Endothelial cell of umbilical vein (primary cell): Measurements from ENCODE around the gene MGME1. TPM values are rescaled to one million over a fixed set of nuclear protein-coding genes. Genes with fewer than 3 reads are reported as not detected.

Experiments used
- BruUV-seq: library from RNA; stranded (reverse); fragments of 400-500 nt; replicated peaks from 2 replicates; lab custom pipeline; 2021; lab: Mats Ljungman, UMichigan
- CTCF ChIA-PET: fragments of 300-600, 350-600 bp; sonication (Branson Sonifier 250); formaldehyde crosslinking; loops from one replicate; lab custom pipeline; 2021; ENCODE audit warnings: antibody characterized with exemption, inconsistent platforms; lab: Charles Lee
- POLR2A ChIA-PET: fragments of 300-600, 350-600 bp; sonication (Branson Sonifier 250); formaldehyde crosslinking; loops from one replicate; lab custom pipeline; 2021; ENCODE audit warnings: antibody characterized with exemption, inconsistent platforms; lab: Charles Lee
- DNase-seq: peaks from one replicate; pipeline ENCODE4 v3.0.0-alpha.2; 2011; ENCODE audit warnings: low read depth, low spot score
- FAIRE-seq: peaks from 2 replicates; lab custom pipeline; 2011; peaks lifted over from hg19 to GRCh38; lab: Jason Lieb, UNC
- H2AFZ ChIP-seq: 2 replicates; pipeline ENCODE4 v1.6.0; 2012; ENCODE audit warnings: low read depth, low read length, control low read depth, inconsistent platforms
- H3K27ac ChIP-seq: 2 replicates; pipeline ENCODE4 v1.5.1; 2011; ENCODE audit warnings: low read depth, mild to moderate bottlenecking, control low read depth, low read length, moderate library complexity; ENCODE audit not compliant: insufficient read depth
- H3K27me3 ChIP-seq, 2 experiments: 2 replicates each; pipeline versions ENCODE4 v1.6.0 to v1.6.1; 2011; ENCODE audit warnings: low read length in 2 of 2, mixed read lengths in 1 of 2; ENCODE audit not compliant: control insufficient read depth in 2 of 2, insufficient read depth in 2 of 2
- H3K36me3 ChIP-seq, 2 experiments: 2 replicates in 1 of 2; 3 replicates in 1 of 2; pipeline ENCODE4 v1.5.1; 2011; ENCODE audit warnings: low read length in 2 of 2, mild to moderate bottlenecking in 1 of 2, moderate library complexity in 1 of 2; ENCODE audit not compliant: control insufficient read depth in 2 of 2, insufficient read depth in 2 of 2; ENCODE audit errors: extremely low read depth in 1 of 2
- H3K4me1 ChIP-seq: 3 replicates; pipeline ENCODE4 v1.5.1; 2011; ENCODE audit warnings: mild to moderate bottlenecking, low read length; ENCODE audit not compliant: control insufficient read depth, insufficient read depth; ENCODE audit errors: extremely low read depth
- H3K4me2 ChIP-seq: 2 replicates; pipeline ENCODE4 v1.6.1; 2011; ENCODE audit warnings: low read length, control low read depth, mixed read lengths; ENCODE audit not compliant: insufficient read depth
- H3K4me3 ChIP-seq, 3 experiments: fragments of 200-600 bp in 1 of 3; sonication (generic), shearing (Covaris generic) in 1 of 3; replicated peaks in 1 of 3; 2 replicates each; pipeline ENCODE4 v1.5.1; 2011 to 2016; ENCODE audit warnings: control low read depth in 3 of 3, low read length in 3 of 3, mild to moderate bottlenecking in 2 of 3, inconsistent platforms in 1 of 3, low read depth in 1 of 3, moderate library complexity in 1 of 3; ENCODE audit not compliant: insufficient read depth in 1 of 3
- H3K79me2 ChIP-seq: 2 replicates; pipeline ENCODE4 v1.6.0; 2012; ENCODE audit warnings: low read length, inconsistent platforms; ENCODE audit not compliant: control insufficient read depth, insufficient read depth
- H3K9ac ChIP-seq: replicated peaks from 2 replicates; pipeline ENCODE3; 2011; ENCODE audit warnings: low read length, control low read depth; ENCODE audit not compliant: insufficient read depth; ENCODE audit errors: extremely low read depth
- H3K9me1 ChIP-seq: replicated peaks from 3 replicates; pipeline ENCODE4 v1.6.0; 2011; ENCODE audit warnings: mild to moderate bottlenecking, low read length; ENCODE audit not compliant: control insufficient read depth, insufficient read depth; ENCODE audit errors: extremely low read depth
- H3K9me3 ChIP-seq: replicated peaks from 2 replicates; pipeline ENCODE4 v1.5.1; 2012; ENCODE audit warnings: low read length, inconsistent platforms; ENCODE audit not compliant: control insufficient read depth, insufficient read depth
- H4K20me1 ChIP-seq: replicated peaks from 2 replicates; pipeline ENCODE3; 2011; ENCODE audit warnings: mild to moderate bottlenecking, low read length; ENCODE audit not compliant: control insufficient read depth, insufficient read depth; ENCODE audit errors: extremely low read depth
- EZH2 ChIP-seq: IDR thresholded peaks from 2 replicates; pipeline ENCODE4 v1.6.1; 2012; ENCODE audit warnings: borderline replicate concordance, low read depth, mild to moderate bottlenecking, moderate library complexity, low read length, inconsistent platforms; ENCODE audit not compliant: severe bottlenecking
- FOS ChIP-seq: IDR thresholded peaks from 2 replicates; pipeline ENCODE4 v1.6.1; 2011; ENCODE audit warnings: mild to moderate bottlenecking, low read length, moderate library complexity, borderline replicate concordance; ENCODE audit not compliant: insufficient read depth
- GATA2 ChIP-seq: IDR thresholded peaks from 2 replicates; pipeline ENCODE4 v1.7.0; 2011; ENCODE audit warnings: low read depth, mild to moderate bottlenecking, moderate library complexity, mixed read lengths, low read length; ENCODE audit not compliant: insufficient read length, insufficient read depth
- JUN ChIP-seq: IDR thresholded peaks from 2 replicates; pipeline ENCODE4 v1.6.1; 2011; ENCODE audit warnings: borderline replicate concordance, low read depth; ENCODE audit not compliant: insufficient read length, insufficient read depth
- MYC ChIP-seq: IDR thresholded peaks from one replicate; pipeline ENCODE4 v1.6.1; 2011; ENCODE audit warnings: mild to moderate bottlenecking, low read depth, low read length
- POLR2A ChIP-seq: IDR thresholded peaks from 2 replicates; pipeline ENCODE4 v1.6.1; 2012; ENCODE audit warnings: low read depth, mild to moderate bottlenecking, control low read depth, low read length
- POLR2AphosphoS5 ChIP-seq: IDR thresholded peaks from 2 replicates; pipeline ENCODE4 v1.6.1; 2012; ENCODE audit warnings: low read depth, mild to moderate bottlenecking, control low read depth, low read length, moderate library complexity; ENCODE audit not compliant: insufficient read depth
- dilution Hi-C: fragments of 300-500 bp; cut with MboI; formaldehyde crosslinking; loops from one replicate; pipeline ENCODE4 v1.15.0; 2019; ENCODE audit warnings: low sequenced_read_pairs; ENCODE audit not compliant: extremely low pct_ligation_motif_present
- intact Hi-C: fragments of 100-400 bp; cut with micrococcal nuclease; formaldehyde crosslinking; loops from one replicate; pipeline ENCODE4 v1.10.0; 2022
- polyA plus RNA-seq, 4 experiments: library from polyadenylated mRNA; depleted of rRNA in 3 of 4; stranded (reverse) in 3 of 4; unstranded in 1 of 4; fragments of >200 nt; gene quantifications; 2 replicates each; pipeline versions ENCODE4 v1.2.1 to v1.2.3, GENCODE V29; 2011 to 2012; ENCODE audit warnings: missing spikeins in 1 of 4
- total RNA-seq: library from RNA; stranded (reverse); gene quantifications from 2 replicates; pipeline ENCODE4 v1.2.3, GENCODE V29; 2021
- TF ChIP-seq, protein P1 (sequence below), 2 donors: IDR thresholded peaks; 1 replicate in 1 of 2; 2 replicates in 1 of 2; pipeline ENCODE4 v1.5.1; 2011; ENCODE audit warnings: low read length in 2 of 2, mild to moderate bottlenecking in 2 of 2, moderate library complexity in 2 of 2, control low read depth in 1 of 2, inconsistent platforms in 1 of 2, low read depth in 1 of 2; ENCODE audit not compliant: insufficient read depth in 1 of 2; ENCODE audit errors: extremely low read depth in 1 of 2
- TF ChIP-seq, protein P2 (sequence below): IDR thresholded peaks from 2 replicates; pipeline ENCODE4 v1.6.1; 2011; ENCODE audit not compliant: insufficient read depth, insufficient read length

The MGME1 gene
- total and polyA plus RNA-seq, 2 donors (not counting 3 experiments of a cell fraction or from before 2014, with no cell fraction given): 8.9 to 26.2 TPM

DNA sequence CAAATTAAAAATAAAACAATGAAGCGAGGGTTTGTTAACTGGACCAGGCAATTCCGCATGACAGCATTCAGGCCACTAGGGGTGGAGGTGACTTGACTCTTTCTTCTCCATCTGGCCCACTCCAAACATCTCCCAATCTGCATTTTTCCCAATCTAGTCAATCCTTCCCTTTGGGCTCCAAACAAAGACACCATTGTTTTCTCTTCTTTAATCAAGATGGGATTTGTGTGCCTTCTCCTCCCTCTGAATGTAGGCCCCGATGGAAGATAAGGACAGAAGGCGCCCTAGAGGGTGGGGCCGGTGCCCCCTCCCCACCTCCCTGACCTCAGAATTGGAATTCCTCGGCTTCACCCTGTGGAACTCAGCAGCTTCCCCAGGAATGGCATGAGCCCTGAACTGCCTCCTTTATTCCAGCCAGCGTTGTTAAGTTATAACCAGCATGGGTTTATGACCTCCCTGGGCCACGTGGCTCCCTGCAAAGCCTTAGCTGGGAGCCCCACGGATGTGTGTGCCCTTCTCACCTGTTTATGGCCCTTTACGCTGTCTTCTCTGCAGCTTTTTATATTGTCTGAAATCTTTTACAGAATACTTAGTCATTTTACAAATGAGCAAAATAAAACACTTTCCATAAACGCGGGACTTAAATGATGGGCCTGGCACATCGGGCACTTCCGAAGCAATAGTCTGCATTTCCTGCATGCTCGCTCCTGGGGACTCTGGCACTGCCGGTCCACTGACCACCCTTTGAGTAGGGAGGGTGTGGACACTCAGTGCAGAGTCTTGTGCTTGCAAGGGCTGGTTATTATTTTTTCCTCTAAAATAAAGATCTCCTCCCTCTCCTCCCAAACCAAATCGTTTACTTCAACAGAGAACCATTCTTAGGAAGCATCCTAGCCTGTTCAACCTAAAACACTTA lies 64.4 kb downstream of the MGME1 start:
- intact Hi-C loops (no loop called here), dilution Hi-C loops (no loop called here)
- Histone ChIP-seq H3K36me3 (no peaks in the 10 kb centered on the region), H3K9me1 (no peaks in the 10 kb centered on the region), H3K9me3 (no peaks in the 10 kb centered on the region), H4K20me1 (no peaks in the 10 kb centered on the region), H3K4me3 (no peak overlapping the region), H3K4me1 (no peaks in the 10 kb centered on the region), H3K79me2 (no peaks in the 10 kb centered on the region), H3K27ac (no peak overlapping the region), H2AFZ (no peak overlapping the region), H3K27me3 (no peaks in the 10 kb centered on the region), H3K9ac (no peak overlapping the region), H3K4me2 (no peak overlapping the region)
- no peak for TF ChIP-seq JUN
- no peak for TF ChIP-seq POLR2A
- TF ChIP-seq, protein P1, sequence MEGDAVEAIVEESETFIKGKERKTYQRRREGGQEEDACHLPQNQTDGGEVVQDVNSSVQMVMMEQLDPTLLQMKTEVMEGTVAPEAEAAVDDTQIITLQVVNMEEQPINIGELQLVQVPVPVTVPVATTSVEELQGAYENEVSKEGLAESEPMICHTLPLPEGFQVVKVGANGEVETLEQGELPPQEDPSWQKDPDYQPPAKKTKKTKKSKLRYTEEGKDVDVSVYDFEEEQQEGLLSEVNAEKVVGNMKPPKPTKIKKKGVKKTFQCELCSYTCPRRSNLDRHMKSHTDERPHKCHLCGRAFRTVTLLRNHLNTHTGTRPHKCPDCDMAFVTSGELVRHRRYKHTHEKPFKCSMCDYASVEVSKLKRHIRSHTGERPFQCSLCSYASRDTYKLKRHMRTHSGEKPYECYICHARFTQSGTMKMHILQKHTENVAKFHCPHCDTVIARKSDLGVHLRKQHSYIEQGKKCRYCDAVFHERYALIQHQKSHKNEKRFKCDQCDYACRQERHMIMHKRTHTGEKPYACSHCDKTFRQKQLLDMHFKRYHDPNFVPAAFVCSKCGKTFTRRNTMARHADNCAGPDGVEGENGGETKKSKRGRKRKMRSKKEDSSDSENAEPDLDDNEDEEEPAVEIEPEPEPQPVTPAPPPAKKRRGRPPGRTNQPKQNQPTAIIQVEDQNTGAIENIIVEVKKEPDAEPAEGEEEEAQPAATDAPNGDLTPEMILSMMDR (IDR thresholded peaks at IDR 0.05; ENCODE audit: extremely low read depth in 1 of 2, insufficient read depth in 1 of 2, low read depth in 1 of 2, low read length in 2 of 2): no peak
- no peak for TF ChIP-seq GATA2
- TF ChIP-seq POLR2AphosphoS5: no peak
- no peak for TF ChIP-seq MYC
- TF ChIP-seq FOS: no peak
- TF ChIP-seq EZH2: no peak
- TF ChIP-seq, protein P2, sequence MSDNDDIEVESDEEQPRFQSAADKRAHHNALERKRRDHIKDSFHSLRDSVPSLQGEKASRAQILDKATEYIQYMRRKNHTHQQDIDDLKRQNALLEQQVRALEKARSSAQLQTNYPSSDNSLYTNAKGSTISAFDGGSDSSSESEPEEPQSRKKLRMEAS: no peak
- BruUV-seq: no TSS peak
- CTCF ChIA-PET: no interaction called here
- DNase-seq (no peak), FAIRE-seq (no peak)
- POLR2A ChIA-PET: no interaction called here
